ENCODE results near the gene SPPL2B. TPM values are rescaled to one million over a fixed set of nuclear protein-coding genes. Genes with fewer than 3 reads are reported as not detected.

SPPL2B gene
- total and polyA plus RNA-seq, 9 of the 15 experiments (the other 6 are each of a cell fraction or from before 2014, with no cell fraction given): 0.20 to 81.2 (median 15.1) TPM

- no peaks in the 10 kb centered on the region for H3K79me2 ChIP-seq (ENCODE audit: control insufficient read depth, insufficient read depth, low read length)
- H2AFZ ChIP-seq (ENCODE audit: low read depth, low read length): no peak overlapping the region
- H3K4me2 ChIP-seq (ENCODE audit: insufficient read depth, low read length): no peak overlapping the region
- no peaks in the 10 kb centered on the region for H3K27me3 ChIP-seq (ENCODE audit: control insufficient read depth in 2 of 2, insufficient read depth in 2 of 2, low read length in 2 of 2)
- ATAC-seq (no peak), FAIRE-seq (no peak), DNase-seq (ENCODE audit: extremely low read depth in 1 of 4, low spot score in 3 of 4) (no peak)
- H3K4me3 ChIP-seq: no peak overlapping the region
- WGBS (ENCODE audit: insufficient coverage, low coverage, missing lambda C conversion rate): 91% methylated on average over 17 of the region's 24 CpGs
- in situ Hi-C loops (cut with MboI): no loop called here
- intact Hi-C loops (cut with micrococcal nuclease): no loop called here
- peaks cover 19 to 61% of the 10 kb centered on the region in 2 experiments; a peak in 4 of 5 replicates for H3K4me1 ChIP-seq (replicated peaks in 1 of 2; ENCODE audit: control insufficient read depth in 2 of 2, insufficient read depth in 2 of 2, low read length in 2 of 2)
- no peaks in the 10 kb centered on the region for H3K9me1 ChIP-seq (ENCODE audit: control insufficient read depth, insufficient read depth, low read length)
- H3K9me3 ChIP-seq (replicated peaks; ENCODE audit: control insufficient read depth, insufficient read depth, low read depth, low read length): no peaks in the 10 kb centered on the region
- no peaks in the 10 kb centered on the region for H4K20me1 ChIP-seq (replicated peaks; ENCODE audit: control insufficient read depth, insufficient read depth, low read length)
- ChIA-PET POLR2A (interaction anchor here (0.5 kb wide), 1 partner anchor 12 kb away, joined by 4 read pairs; no protein-coding TSS in a partner anchor), CTCF (ENCODE audit: low intra/inter-chr PET ratio) (no interaction called here)
- TF ChIP-seq POLR2G (IDR thresholded peaks at IDR 0.05; ENCODE audit: low read depth, low read length) (0 out of 2 replicates have a peak, but pooled peaks have one; percentile 28), EGR1 (conservative IDR thresholded peaks at IDR 0.05) (no peak), SP2 (IDR thresholded peaks at IDR 0.05; ENCODE audit: extremely low read depth, low read depth, low read length, poor library complexity, severe bottlenecking) (no peak), CBFB (CRISPR knock-in tag; IDR thresholded peaks at IDR 0.05) (no peak), ZNF3 (CRISPR knock-in tag; IDR thresholded peaks at IDR 0.05) (no peak), BRF1 (IDR thresholded peaks at IDR 0.05; ENCODE audit: borderline replicate concordance, extremely low read depth, insufficient read length) (no peak), IRF9 (tag; IDR thresholded peaks at IDR 0.05) (no peak), TSC22D4 (tag; IDR thresholded peaks at IDR 0.05) (no peak), RBM22 (IDR thresholded peaks at IDR 0.05; ENCODE audit: low read depth, low read length, poor library complexity, severe bottlenecking) (peak; percentile 47), RBFOX2 (IDR thresholded peaks at IDR 0.05; ENCODE audit: low read depth, low read length) (0 out of 2 replicates have a peak, but pooled peaks have one; percentile 34), EWSR1 (IDR thresholded peaks at IDR 0.05; ENCODE audit: borderline replicate concordance, low read depth, partially characterized antibody) (no peak)
- TF ChIP-seq, protein P1, sequence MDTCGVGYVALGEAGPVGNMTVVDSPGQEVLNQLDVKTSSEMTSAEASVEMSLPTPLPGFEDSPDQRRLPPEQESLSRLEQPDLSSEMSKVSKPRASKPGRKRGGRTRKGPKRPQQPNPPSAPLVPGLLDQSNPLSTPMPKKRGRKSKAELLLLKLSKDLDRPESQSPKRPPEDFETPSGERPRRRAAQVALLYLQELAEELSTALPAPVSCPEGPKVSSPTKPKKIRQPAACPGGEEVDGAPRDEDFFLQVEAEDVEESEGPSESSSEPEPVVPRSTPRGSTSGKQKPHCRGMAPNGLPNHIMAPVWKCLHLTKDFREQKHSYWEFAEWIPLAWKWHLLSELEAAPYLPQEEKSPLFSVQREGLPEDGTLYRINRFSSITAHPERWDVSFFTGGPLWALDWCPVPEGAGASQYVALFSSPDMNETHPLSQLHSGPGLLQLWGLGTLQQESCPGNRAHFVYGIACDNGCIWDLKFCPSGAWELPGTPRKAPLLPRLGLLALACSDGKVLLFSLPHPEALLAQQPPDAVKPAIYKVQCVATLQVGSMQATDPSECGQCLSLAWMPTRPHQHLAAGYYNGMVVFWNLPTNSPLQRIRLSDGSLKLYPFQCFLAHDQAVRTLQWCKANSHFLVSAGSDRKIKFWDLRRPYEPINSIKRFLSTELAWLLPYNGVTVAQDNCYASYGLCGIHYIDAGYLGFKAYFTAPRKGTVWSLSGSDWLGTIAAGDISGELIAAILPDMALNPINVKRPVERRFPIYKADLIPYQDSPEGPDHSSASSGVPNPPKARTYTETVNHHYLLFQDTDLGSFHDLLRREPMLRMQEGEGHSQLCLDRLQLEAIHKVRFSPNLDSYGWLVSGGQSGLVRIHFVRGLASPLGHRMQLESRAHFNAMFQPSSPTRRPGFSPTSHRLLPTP (IDR thresholded peaks at IDR 0.05; ENCODE audit: borderline replicate concordance, extremely low read depth, insufficient read length): no peak
- TF ChIP-seq, protein P2, sequence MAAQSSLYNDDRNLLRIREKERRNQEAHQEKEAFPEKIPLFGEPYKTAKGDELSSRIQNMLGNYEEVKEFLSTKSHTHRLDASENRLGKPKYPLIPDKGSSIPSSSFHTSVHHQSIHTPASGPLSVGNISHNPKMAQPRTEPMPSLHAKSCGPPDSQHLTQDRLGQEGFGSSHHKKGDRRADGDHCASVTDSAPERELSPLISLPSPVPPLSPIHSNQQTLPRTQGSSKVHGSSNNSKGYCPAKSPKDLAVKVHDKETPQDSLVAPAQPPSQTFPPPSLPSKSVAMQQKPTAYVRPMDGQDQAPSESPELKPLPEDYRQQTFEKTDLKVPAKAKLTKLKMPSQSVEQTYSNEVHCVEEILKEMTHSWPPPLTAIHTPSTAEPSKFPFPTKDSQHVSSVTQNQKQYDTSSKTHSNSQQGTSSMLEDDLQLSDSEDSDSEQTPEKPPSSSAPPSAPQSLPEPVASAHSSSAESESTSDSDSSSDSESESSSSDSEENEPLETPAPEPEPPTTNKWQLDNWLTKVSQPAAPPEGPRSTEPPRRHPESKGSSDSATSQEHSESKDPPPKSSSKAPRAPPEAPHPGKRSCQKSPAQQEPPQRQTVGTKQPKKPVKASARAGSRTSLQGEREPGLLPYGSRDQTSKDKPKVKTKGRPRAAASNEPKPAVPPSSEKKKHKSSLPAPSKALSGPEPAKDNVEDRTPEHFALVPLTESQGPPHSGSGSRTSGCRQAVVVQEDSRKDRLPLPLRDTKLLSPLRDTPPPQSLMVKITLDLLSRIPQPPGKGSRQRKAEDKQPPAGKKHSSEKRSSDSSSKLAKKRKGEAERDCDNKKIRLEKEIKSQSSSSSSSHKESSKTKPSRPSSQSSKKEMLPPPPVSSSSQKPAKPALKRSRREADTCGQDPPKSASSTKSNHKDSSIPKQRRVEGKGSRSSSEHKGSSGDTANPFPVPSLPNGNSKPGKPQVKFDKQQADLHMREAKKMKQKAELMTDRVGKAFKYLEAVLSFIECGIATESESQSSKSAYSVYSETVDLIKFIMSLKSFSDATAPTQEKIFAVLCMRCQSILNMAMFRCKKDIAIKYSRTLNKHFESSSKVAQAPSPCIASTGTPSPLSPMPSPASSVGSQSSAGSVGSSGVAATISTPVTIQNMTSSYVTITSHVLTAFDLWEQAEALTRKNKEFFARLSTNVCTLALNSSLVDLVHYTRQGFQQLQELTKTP (IDR thresholded peaks at IDR 0.05; ENCODE audit: low read depth in 1 of 2, partially characterized antibody in 2 of 2): no peak
- H3K9ac ChIP-seq (ENCODE audit: insufficient read depth in 1 of 2, low read depth in 2 of 2, low read length in 2 of 2): peak overlapping the region in 1 of 2 experiments; percentile 68; a peak in 1 of 4 replicates
- no peak overlapping the region for H3K27ac ChIP-seq (ENCODE audit: extremely low read depth, low read depth, low read length)
- peaks cover 42% of the 10 kb centered on the region; the same call in 2 of the 3 replicates for H3K36me3 ChIP-seq (ENCODE audit: control insufficient read depth, insufficient read depth, low read length)
- BruUV-seq (replicated peaks): no TSS peak
These were observed 15.9 kb downstream of the SPPL2B start for GRCh38 chr19:2344381-2344870.

Measured in K562 (cell line).